ENCODE results near the gene DPPA2.

DNA sequence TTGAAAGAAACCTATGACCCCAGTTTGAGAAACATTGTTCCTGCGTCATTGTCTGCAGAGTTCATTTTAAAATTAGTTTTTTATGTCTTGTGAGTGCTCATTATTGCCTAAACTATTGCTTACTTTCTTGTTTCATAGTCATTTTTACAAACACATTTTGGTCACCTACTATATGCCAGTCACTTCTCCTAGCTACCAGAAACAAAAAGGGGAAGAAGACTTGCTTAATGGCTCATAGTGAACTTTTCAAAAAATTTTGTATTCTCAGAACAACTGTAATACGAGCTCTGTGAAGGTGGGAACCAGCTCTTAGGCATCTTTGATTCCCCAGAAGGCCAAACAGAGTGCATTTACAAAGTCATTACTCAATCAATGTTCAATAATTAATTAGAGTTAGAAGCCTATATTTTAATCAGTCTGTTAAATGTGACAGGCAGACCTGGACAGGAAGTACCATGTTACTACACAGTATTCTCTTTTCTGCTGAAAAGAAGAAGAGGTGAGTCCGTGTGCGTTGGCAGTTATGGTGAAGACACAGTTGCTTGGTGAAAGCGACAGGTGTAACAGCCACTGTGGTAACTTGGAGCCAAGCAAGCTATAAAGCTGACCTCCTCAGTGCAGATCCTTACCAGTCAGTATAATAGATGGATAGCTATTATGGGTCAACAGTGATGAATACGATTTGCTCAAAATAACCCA is 46.6 kb downstream of the DPPA2 start:
- TF ChIP-seq, protein P1, sequence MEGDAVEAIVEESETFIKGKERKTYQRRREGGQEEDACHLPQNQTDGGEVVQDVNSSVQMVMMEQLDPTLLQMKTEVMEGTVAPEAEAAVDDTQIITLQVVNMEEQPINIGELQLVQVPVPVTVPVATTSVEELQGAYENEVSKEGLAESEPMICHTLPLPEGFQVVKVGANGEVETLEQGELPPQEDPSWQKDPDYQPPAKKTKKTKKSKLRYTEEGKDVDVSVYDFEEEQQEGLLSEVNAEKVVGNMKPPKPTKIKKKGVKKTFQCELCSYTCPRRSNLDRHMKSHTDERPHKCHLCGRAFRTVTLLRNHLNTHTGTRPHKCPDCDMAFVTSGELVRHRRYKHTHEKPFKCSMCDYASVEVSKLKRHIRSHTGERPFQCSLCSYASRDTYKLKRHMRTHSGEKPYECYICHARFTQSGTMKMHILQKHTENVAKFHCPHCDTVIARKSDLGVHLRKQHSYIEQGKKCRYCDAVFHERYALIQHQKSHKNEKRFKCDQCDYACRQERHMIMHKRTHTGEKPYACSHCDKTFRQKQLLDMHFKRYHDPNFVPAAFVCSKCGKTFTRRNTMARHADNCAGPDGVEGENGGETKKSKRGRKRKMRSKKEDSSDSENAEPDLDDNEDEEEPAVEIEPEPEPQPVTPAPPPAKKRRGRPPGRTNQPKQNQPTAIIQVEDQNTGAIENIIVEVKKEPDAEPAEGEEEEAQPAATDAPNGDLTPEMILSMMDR (IDR thresholded peaks at IDR 0.05) = no peak
- TF ChIP-seq, protein P2, sequence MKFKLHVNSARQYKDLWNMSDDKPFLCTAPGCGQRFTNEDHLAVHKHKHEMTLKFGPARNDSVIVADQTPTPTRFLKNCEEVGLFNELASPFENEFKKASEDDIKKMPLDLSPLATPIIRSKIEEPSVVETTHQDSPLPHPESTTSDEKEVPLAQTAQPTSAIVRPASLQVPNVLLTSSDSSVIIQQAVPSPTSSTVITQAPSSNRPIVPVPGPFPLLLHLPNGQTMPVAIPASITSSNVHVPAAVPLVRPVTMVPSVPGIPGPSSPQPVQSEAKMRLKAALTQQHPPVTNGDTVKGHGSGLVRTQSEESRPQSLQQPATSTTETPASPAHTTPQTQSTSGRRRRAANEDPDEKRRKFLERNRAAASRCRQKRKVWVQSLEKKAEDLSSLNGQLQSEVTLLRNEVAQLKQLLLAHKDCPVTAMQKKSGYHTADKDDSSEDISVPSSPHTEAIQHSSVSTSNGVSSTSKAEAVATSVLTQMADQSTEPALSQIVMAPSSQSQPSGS (CRISPR knock-in tag; IDR thresholded peaks at IDR 0.05; ENCODE audit: borderline replicate concordance, low read depth) = no peak
